LNCaP clone FGC (cell line): ENCODE results near the gene NOXA1.

Experiments used
- DNase-seq: peaks from one replicate; pipeline ENCODE4 v3.0.0-alpha.2; 2011; ENCODE audit warnings: low read depth
- H3K4me3 ChIP-seq: 2 replicates; pipeline ENCODE4 v1.5.1; 2011; ENCODE audit warnings: mild to moderate bottlenecking, low read depth, low read length, control low read depth
- TF ChIP-seq, protein P1 (sequence below): IDR thresholded peaks from 2 replicates; pipeline ENCODE4 v1.5.1; 2012; ENCODE audit warnings: mild to moderate bottlenecking; ENCODE audit not compliant: control insufficient read depth, insufficient read depth; ENCODE audit errors: extremely low read depth

The NOXA1 gene

DNA sequence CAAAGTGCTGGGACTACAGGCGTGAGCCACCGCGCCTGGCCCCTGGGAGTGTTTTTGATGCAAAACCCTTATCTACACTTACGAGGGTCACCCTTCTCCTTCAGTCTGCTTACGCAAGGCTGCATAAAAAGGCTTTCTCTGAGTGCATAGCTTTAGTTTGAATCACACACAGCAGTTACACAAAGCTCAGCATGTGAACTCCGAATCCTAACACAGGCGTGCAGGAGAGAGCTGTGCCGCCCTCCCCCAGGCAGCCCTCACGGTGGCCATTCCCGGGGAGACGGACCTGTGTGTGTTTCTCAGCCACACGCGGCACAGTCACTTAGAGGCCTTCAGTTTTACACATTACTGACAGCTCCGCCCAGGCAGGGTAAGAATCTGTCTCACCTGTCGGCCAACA, 27.0 kb upstream of the NOXA1 start:
- no peak for DNase-seq
- no peak overlapping the region for H3K4me3 ChIP-seq
- TF ChIP-seq, protein P1, sequence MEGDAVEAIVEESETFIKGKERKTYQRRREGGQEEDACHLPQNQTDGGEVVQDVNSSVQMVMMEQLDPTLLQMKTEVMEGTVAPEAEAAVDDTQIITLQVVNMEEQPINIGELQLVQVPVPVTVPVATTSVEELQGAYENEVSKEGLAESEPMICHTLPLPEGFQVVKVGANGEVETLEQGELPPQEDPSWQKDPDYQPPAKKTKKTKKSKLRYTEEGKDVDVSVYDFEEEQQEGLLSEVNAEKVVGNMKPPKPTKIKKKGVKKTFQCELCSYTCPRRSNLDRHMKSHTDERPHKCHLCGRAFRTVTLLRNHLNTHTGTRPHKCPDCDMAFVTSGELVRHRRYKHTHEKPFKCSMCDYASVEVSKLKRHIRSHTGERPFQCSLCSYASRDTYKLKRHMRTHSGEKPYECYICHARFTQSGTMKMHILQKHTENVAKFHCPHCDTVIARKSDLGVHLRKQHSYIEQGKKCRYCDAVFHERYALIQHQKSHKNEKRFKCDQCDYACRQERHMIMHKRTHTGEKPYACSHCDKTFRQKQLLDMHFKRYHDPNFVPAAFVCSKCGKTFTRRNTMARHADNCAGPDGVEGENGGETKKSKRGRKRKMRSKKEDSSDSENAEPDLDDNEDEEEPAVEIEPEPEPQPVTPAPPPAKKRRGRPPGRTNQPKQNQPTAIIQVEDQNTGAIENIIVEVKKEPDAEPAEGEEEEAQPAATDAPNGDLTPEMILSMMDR, result no peak

DNA sequence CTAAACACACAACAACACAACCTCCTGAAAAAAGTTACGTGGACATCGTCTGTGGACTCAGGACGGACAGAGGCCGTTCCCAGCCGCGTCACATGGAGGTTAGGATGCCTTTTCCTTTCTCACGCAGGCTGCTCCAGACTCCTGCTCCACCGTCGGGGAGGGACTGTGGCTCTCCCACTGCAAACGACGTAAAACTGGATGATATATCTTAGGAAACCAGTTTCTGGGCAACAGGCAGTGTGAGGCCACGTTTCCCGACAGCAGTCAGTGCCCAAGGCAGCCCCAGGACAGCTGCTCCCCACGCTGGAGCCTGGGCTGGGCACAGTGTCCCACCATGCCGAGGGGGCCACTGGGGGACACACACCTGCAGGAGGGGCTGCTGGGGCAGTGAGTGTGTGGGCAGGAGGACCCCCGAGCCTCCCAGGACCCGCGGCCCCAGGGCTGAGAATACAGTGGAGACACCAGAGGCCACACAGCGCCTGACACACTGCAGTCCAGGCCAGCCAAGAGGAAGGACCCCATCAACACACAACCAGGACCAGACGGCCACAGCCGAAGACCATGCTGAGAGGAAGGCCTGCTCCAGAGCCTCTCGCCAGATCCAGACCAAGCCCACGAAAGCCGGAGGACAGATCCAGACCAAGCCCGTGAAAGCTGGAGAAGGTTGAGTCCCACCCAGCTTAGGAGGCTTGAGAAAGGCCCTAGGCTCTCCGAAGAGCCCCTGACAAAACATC, 26.4 kb upstream of the NOXA1 start:
- TF ChIP-seq, protein P1, result no peak
- no peak for DNase-seq
- no peak overlapping the region for H3K4me3 ChIP-seq

DNA sequence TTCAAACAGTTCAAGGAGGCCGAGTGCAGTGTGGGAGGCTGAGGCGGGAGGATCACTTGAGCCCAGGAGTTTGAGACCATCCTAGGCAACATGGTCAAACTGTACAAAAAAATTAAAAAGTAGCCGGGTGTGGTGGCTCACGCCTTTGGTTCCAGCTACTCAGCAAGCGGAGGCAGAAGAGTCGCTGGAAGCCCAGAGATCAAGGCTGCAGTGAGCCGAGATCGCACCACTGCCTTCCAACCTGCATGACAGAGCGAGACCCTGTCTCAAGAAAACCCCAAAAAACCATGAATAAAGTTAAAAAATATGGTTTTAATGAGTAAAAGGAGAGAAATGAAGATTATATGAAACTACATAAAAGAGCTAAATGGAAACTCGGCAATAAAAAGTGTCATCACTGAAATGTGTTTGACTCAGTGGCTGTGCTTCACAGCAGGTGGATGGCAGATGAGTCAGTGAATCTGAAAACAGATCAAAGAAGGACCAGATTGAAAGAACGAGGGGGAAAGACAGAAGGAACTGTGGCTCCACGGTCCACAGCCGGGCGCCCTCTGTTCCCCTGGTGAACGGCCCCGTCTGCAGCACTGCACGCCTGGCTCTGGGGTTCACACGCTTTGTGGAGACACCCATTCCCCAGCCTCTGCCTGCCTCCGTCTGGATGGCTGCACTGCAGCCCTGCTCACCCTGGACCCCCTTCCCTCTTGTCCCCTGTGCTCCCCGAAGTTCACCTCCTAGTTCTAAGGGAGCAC, 25.3 kb upstream of the NOXA1 start:
- no peak for DNase-seq
- TF ChIP-seq, protein P1, result no peak
- no peak overlapping the region for H3K4me3 ChIP-seq

DNA sequence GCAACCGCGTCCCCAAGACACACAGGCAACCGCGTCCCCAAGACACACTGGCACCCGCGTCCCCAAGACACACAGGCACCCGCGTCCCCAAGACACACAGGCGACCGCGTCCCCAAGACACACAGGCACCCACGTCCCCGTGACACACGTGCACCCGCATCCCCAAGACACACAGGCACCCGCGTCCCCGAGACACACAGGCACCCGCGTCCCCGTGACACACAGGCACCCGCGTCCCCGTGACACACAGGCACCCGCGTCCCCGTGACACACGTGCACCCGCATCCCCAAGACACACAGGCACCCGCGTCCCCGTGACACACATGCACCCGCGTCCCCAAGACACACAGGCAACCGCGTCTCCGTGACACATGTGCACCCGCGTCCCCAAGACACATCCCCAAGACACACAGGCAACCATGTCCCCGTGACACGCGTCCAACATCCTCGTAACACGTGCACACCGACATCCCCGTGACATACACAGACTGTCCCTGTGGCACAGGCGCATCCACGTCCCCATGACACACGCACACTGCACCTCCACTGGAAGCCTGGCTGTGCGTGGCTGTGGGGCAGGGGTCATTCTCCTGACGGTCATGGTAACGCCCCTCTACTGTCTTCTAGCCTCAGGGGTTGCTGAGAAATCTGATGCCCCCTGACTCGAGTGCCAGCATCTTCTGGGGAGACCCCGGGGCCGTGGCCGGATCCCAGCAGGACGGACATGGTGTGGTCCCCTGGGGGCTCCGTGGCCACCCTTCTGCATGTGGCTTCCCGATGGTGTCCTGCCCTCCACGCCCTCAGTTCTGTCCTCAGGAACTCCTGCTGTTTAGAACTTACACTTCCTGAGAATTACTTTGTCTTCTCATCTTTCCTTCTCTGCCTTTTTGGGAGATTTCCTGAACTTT, 24.4 kb upstream of the NOXA1 start:
- H3K4me3 ChIP-seq, result no peak overlapping the region
- no peak for DNase-seq
- TF ChIP-seq, protein P1, result no peak

DNA sequence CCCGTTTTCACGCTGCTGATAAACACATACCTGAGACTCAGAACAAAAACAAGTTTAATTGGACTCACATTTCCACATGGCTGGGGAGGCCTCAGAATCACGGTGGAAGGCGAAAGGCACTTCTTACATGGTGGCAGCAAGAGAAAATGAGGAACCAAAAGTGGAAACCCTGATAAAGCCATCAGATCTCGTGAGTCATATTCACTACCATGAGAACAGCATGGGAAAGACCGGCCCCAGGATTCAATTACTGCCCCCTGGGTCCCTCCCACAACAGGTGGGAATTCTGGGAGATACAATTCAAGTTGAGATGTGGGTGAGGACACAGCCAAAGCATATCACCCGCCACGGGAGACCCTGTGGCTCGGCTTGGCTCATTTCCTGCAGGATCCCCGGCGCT, 20.4 kb upstream of the NOXA1 start:
- no peak overlapping the region for H3K4me3 ChIP-seq
- DNase-seq, result no peak
- TF ChIP-seq, protein P1, result no peak

DNA sequence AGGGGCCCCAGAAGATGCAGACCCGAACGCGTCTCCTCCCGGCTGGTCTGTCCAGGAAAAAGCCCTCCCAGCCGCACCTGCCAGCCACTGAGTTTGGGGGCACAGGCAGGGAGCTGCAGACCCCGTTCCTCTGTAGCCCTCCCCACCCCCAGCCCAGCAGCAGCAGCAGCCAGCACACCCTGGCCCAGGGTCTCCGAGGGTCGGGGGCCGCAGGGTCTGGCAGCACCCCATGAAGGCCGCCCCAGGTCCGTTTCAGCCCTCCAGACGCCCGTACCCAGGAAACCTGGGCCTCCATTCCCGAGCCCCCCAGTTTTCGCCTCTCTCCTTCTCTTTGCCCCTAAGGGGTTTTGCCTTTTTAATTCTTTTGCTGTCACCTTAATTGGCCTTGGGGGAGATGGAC, 19.9 kb upstream of the NOXA1 start:
- TF ChIP-seq, protein P1, result no peak
- no peak overlapping the region for H3K4me3 ChIP-seq
- DNase-seq, result no peak
